SU-DHL-6 (cell line): Measurements from ENCODE around the gene LDLRAD3.

Experiments used
- EZH2phosphoT487 ChIP-seq: fragments of 200-600 bp; sonication (generic), shearing (Covaris generic); conservative IDR thresholded peaks from 2 replicates; pipeline ENCODE4 v1.6.1; 2018; ENCODE audit warnings: mild to moderate bottlenecking, antibody characterized with exemption, low read length, moderate library complexity, mixed read lengths
- TF ChIP-seq, protein P1 (sequence below): fragments of 200-600 bp; sonication (generic); IDR thresholded peaks from one replicate; pipeline ENCODE4 v1.5.1; 2017; ENCODE audit warnings: antibody characterized with exemption, mild to moderate bottlenecking, low read length, moderate library complexity; ENCODE audit not compliant: insufficient read depth, poor library complexity, severe bottlenecking

DNA sequence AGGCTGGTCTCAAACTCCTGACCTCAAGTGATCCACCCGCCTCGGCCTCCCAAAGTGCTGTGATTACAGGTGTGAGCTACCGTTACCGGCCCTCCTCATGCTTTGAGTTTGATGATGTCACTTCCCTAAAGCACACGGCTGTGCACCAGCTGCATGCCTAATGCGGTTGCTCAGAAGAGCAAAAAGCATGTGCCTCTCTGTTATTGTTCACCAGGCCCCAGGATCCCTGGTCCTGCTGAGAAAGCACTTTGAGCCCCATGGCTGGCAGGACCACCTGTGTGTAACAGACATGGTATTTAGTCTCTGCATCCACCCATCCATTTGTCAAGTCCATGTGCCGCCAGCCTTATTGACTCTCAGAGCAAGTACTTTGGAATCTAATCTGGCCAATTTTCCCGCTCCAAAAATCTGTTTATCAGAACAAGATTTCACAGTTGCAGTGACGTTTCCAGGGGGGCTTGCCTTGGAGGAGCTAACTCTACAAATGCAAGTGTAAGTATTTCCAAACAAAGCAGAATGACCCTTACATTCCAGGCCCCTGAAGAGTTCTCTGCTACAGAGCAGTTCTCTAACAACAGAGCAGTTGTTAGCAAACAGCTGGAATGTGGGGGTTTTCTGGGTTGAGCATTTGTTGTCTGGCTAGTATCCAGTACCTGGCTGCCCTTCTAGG, 89.4 kb downstream of the LDLRAD3 start:
- TF ChIP-seq EZH2phosphoT487, result no peak
- TF ChIP-seq, protein P1, sequence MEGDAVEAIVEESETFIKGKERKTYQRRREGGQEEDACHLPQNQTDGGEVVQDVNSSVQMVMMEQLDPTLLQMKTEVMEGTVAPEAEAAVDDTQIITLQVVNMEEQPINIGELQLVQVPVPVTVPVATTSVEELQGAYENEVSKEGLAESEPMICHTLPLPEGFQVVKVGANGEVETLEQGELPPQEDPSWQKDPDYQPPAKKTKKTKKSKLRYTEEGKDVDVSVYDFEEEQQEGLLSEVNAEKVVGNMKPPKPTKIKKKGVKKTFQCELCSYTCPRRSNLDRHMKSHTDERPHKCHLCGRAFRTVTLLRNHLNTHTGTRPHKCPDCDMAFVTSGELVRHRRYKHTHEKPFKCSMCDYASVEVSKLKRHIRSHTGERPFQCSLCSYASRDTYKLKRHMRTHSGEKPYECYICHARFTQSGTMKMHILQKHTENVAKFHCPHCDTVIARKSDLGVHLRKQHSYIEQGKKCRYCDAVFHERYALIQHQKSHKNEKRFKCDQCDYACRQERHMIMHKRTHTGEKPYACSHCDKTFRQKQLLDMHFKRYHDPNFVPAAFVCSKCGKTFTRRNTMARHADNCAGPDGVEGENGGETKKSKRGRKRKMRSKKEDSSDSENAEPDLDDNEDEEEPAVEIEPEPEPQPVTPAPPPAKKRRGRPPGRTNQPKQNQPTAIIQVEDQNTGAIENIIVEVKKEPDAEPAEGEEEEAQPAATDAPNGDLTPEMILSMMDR, result no peak
